ENCODE results near the gene PPP3CA. TPM values are rescaled to one million over a fixed set of nuclear protein-coding genes. Genes with fewer than 3 reads are reported as not detected.

PPP3CA gene
- total RNA-seq, 2 donors from 2014 or later = 71.3 to 142 TPM

GRCh38 chr4:101033986-101034385 lies 313.3 kb downstream of the PPP3CA start:
- no peaks in the 10 kb centered on the region for H3K36me3 ChIP-seq
- intact Hi-C loops (cut with DNase I) = no loop called here
- no peak for DNase-seq (ENCODE audit: low spot score)
- H3K9me3 ChIP-seq = no peaks in the 10 kb centered on the region
- no peak for TF ChIP-seq POLR2AphosphoS5 (IDR thresholded peaks at IDR 0.05)
- TF ChIP-seq CTCF (IDR thresholded peaks at IDR 0.05) = no peak
- no peak for TF ChIP-seq POLR2A (IDR thresholded peaks at IDR 0.05)
- no peaks in the 10 kb centered on the region for H3K4me1 ChIP-seq (replicated peaks)
- WGBS = 97% methylated on average over 3 of the region's 3 CpGs
- H3K27me3 ChIP-seq (replicated peaks; ENCODE audit: insufficient read depth) = no peaks in the 10 kb centered on the region
- H3K27ac ChIP-seq = no peak overlapping the region
- no peak overlapping the region for H3K4me3 ChIP-seq

DNA sequence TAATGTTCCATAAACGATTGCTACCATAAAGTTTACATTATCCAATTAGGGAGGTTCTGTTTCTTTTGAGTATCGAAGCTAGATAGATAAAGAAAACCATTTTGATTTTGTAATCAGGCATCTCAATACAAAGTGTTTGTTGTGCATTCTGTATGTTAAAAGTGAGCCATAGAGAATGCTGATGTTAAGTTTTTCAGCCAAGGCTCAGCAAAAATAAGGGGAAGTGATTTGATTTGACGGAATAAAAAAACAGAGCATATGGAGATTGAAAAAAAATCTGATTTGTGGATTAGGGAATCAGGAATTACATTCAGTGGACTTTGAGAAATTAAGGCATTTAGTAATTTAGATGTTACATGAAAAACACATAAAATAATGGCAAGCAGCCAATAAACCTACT lies 314.8 kb downstream of the PPP3CA start:
- no peak for TF ChIP-seq POLR2A (IDR thresholded peaks at IDR 0.05)
- no peak for TF ChIP-seq POLR2AphosphoS5 (IDR thresholded peaks at IDR 0.05)
- TF ChIP-seq CTCF (IDR thresholded peaks at IDR 0.05) = no peak
- H3K36me3 ChIP-seq = no peaks in the 10 kb centered on the region
- intact Hi-C loops (cut with DNase I) = no loop called here
- WGBS = 79% methylated on average over 3 of the region's 3 CpGs
- no peaks in the 10 kb centered on the region for H3K9me3 ChIP-seq
- H3K4me1 ChIP-seq (replicated peaks) = no peaks in the 10 kb centered on the region
- no peaks in the 10 kb centered on the region for H3K27me3 ChIP-seq (replicated peaks; ENCODE audit: insufficient read depth)
- no peak overlapping the region for H3K27ac ChIP-seq
- no peak for DNase-seq (ENCODE audit: low spot score)
- no peak overlapping the region for H3K4me3 ChIP-seq

- Histone ChIP-seq H3K36me3 (no peaks in the 10 kb centered on the region), H3K9me3 (no peaks in the 10 kb centered on the region), H3K27me3 (replicated peaks; ENCODE audit: insufficient read depth) (no peaks in the 10 kb centered on the region), H3K4me3 (no peak overlapping the region), H3K4me1 (replicated peaks) (no peaks in the 10 kb centered on the region), H3K27ac (no peak overlapping the region)
- intact Hi-C loops (cut with DNase I) = no loop called here
- no peak for DNase-seq (ENCODE audit: low spot score)
- TF ChIP-seq POLR2A (IDR thresholded peaks at IDR 0.05) (no peak), CTCF (IDR thresholded peaks at IDR 0.05) (no peak), POLR2AphosphoS5 (IDR thresholded peaks at IDR 0.05) (no peak)
- WGBS = 73% methylated on average over 5 of the region's 5 CpGs
Observed at GRCh38 chr4:101031971-101032370, 315.4 kb downstream of the PPP3CA start.

- TF ChIP-seq POLR2AphosphoS5 (IDR thresholded peaks at IDR 0.05) (no peak), CTCF (IDR thresholded peaks at IDR 0.05) (no peak), POLR2A (IDR thresholded peaks at IDR 0.05) (no peak)
- intact Hi-C loops (cut with DNase I) = no loop called here
- no peaks in the 10 kb centered on the region for H3K36me3 ChIP-seq
- no peak for DNase-seq (ENCODE audit: low spot score)
- H3K27ac ChIP-seq = no peak overlapping the region
- no peak overlapping the region for H3K4me3 ChIP-seq
- H3K27me3 ChIP-seq (replicated peaks; ENCODE audit: insufficient read depth) = no peaks in the 10 kb centered on the region
- no peaks in the 10 kb centered on the region for H3K9me3 ChIP-seq
- no peaks in the 10 kb centered on the region for H3K4me1 ChIP-seq (replicated peaks)
Observed at GRCh38 chr4:101028886-101029285, 318.4 kb downstream of the PPP3CA start.

DNA sequence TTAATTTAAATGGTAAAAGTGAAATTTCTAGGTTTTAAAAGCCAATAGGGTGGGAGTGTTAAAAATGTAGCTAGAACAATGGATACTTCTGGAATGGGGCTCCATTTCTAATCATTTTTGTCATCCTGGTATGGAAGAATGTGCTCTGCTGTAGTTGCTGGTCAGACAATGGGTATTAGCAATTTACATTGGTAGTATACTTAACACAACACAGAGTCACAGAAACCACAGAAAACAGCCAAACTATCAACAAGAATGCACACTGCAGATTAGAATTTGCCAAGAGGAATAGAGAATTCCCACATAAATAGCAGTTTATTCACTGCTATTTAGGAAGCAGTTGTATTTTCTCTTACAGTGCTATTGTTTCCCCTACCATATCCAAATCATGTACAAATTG lies 319.6 kb downstream of the PPP3CA start:
- Histone ChIP-seq H3K27ac (no peak overlapping the region), H3K27me3 (replicated peaks; ENCODE audit: insufficient read depth) (no peaks in the 10 kb centered on the region), H3K9me3 (no peaks in the 10 kb centered on the region), H3K4me3 (no peak overlapping the region), H3K36me3 (no peaks in the 10 kb centered on the region), H3K4me1 (replicated peaks) (no peaks in the 10 kb centered on the region)
- DNase-seq (ENCODE audit: low spot score) = no peak
- TF ChIP-seq POLR2A (IDR thresholded peaks at IDR 0.05) (no peak), CTCF (IDR thresholded peaks at IDR 0.05) (no peak), POLR2AphosphoS5 (IDR thresholded peaks at IDR 0.05) (no peak)
- intact Hi-C loops (cut with DNase I) = no loop called here
